ENCODE measurements around the gene RND1. TPM values are rescaled to one million over a fixed set of nuclear protein-coding genes. Genes with fewer than 3 reads are reported as not detected.
A peak's percentile ranks its signal among the peaks of the same experiment; 100 is the strongest.

RND1 gene
- total and polyA plus RNA-seq, 2 of the 13 experiments (the other 11 are each of a cell fraction or from before 2014, with no cell fraction given): 1.8 to 1.9 TPM

- TF ChIP-seq ZNF672 (CRISPR knock-in tag; IDR thresholded peaks at IDR 0.05) (no peak), ASH2L (IDR thresholded peaks at IDR 0.05; ENCODE audit: insufficient read length, low read depth, low read length) (no peak), FLYWCH1 (CRISPR knock-in tag; IDR thresholded peaks at IDR 0.05) (no peak), ZNF136 (CRISPR knock-in tag; IDR thresholded peaks at IDR 0.05; ENCODE audit: low read depth) (0 out of 2 replicates have a peak, but pooled peaks have one; percentile 47), ZNF234 (CRISPR knock-in tag; conservative IDR thresholded peaks at IDR 0.05) (no peak), MAZ (IDR thresholded peaks at IDR 0.05; ENCODE audit: borderline replicate concordance, low read depth, low read length) (no peak), MAZ (CRISPR knock-in tag; IDR thresholded peaks at IDR 0.05; ENCODE audit: low read depth) (peak; percentile 62; the same call in 1 of the 2 replicates), ZSCAN30 (CRISPR knock-in tag; IDR thresholded peaks at IDR 0.05) (no peak), CBX5 (CRISPR knock-in tag; IDR thresholded peaks at IDR 0.05; ENCODE audit: borderline replicate concordance) (no peak), CSRNP2 (CRISPR knock-in tag; conservative IDR thresholded peaks at IDR 0.05; ENCODE audit: low read depth) (no peak), ERF (CRISPR knock-in tag; IDR thresholded peaks at IDR 0.05) (peak; percentile 54), ZNF619 (CRISPR knock-in tag; IDR thresholded peaks at IDR 0.05) (peak; percentile 64; the same call in 1 of the 2 replicates), ZNF720 (CRISPR knock-in tag; IDR thresholded peaks at IDR 0.05) (no peak), MIER2 (CRISPR knock-in tag; IDR thresholded peaks at IDR 0.05) (no peak), CREB1 (IDR thresholded peaks at IDR 0.05) (no peak), CREB1 (CRISPR knock-in tag; IDR thresholded peaks at IDR 0.05) (no peak), SIX1 (CRISPR knock-in tag; IDR thresholded peaks at IDR 0.05; ENCODE audit: borderline replicate concordance) (0 out of 2 replicates have a peak, but pooled peaks have one; percentile 29), RAD21 (CRISPR knock-in tag; IDR thresholded peaks at IDR 0.05) (peak; percentile 96), RXRA (CRISPR knock-in tag; IDR thresholded peaks at IDR 0.05) (peak; percentile 50; the same call in 1 of the 2 replicates)
- TF ChIP-seq, protein P1, sequence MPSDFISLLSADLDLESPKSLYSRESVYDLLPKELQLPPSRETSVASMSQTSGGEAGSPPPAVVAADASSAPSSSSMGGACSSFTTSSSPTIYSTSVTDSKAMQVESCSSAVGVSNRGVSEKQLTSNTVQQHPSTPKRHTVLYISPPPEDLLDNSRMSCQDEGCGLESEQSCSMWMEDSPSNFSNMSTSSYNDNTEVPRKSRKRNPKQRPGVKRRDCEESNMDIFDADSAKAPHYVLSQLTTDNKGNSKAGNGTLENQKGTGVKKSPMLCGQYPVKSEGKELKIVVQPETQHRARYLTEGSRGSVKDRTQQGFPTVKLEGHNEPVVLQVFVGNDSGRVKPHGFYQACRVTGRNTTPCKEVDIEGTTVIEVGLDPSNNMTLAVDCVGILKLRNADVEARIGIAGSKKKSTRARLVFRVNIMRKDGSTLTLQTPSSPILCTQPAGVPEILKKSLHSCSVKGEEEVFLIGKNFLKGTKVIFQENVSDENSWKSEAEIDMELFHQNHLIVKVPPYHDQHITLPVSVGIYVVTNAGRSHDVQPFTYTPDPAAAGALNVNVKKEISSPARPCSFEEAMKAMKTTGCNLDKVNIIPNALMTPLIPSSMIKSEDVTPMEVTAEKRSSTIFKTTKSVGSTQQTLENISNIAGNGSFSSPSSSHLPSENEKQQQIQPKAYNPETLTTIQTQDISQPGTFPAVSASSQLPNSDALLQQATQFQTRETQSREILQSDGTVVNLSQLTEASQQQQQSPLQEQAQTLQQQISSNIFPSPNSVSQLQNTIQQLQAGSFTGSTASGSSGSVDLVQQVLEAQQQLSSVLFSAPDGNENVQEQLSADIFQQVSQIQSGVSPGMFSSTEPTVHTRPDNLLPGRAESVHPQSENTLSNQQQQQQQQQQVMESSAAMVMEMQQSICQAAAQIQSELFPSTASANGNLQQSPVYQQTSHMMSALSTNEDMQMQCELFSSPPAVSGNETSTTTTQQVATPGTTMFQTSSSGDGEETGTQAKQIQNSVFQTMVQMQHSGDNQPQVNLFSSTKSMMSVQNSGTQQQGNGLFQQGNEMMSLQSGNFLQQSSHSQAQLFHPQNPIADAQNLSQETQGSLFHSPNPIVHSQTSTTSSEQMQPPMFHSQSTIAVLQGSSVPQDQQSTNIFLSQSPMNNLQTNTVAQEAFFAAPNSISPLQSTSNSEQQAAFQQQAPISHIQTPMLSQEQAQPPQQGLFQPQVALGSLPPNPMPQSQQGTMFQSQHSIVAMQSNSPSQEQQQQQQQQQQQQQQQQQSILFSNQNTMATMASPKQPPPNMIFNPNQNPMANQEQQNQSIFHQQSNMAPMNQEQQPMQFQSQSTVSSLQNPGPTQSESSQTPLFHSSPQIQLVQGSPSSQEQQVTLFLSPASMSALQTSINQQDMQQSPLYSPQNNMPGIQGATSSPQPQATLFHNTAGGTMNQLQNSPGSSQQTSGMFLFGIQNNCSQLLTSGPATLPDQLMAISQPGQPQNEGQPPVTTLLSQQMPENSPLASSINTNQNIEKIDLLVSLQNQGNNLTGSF (CRISPR knock-in tag; IDR thresholded peaks at IDR 0.05): no peak
Measured at GRCh38 chr12:48890657-48891418, 25.2 kb upstream of the RND1 start (continued).

All from HepG2 (cell line).